ENCODE results near the gene INPP5A.

DNA sequence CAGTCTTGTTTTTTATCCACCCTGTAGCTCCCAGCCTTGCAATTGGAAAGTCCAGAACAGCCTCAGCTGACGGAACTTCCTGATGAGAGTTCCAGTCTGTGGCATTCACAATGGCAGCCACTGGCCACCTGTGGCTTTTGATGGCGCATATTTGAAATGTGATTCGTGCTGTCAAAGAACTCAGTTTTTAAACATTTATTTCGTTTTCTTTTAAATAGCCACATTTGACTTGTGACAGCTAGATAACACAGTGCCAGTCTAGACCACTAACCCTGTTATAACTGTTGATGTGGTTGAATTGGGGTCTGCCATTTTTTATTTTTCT lies 97.3 kb downstream of the INPP5A start:
- TF ChIP-seq, protein P1, sequence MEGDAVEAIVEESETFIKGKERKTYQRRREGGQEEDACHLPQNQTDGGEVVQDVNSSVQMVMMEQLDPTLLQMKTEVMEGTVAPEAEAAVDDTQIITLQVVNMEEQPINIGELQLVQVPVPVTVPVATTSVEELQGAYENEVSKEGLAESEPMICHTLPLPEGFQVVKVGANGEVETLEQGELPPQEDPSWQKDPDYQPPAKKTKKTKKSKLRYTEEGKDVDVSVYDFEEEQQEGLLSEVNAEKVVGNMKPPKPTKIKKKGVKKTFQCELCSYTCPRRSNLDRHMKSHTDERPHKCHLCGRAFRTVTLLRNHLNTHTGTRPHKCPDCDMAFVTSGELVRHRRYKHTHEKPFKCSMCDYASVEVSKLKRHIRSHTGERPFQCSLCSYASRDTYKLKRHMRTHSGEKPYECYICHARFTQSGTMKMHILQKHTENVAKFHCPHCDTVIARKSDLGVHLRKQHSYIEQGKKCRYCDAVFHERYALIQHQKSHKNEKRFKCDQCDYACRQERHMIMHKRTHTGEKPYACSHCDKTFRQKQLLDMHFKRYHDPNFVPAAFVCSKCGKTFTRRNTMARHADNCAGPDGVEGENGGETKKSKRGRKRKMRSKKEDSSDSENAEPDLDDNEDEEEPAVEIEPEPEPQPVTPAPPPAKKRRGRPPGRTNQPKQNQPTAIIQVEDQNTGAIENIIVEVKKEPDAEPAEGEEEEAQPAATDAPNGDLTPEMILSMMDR (IDR thresholded peaks at IDR 0.05), result no peak
- no peak for TF ChIP-seq POLR2A (IDR thresholded peaks at IDR 0.05)
